Lower lobe of right lung (tissue), 2 donors: Measurements from ENCODE around the gene LAIR2. TPM values are rescaled to one million over a fixed set of nuclear protein-coding genes. Genes with fewer than 3 reads are reported as not detected.

Experiments
- ATAC-seq, 2 donors: fragments of 200-7000 bp; cut with Tn5 transposase; one replicate each; pipeline ENCODE4 v1.9.1; 2020 to 2022; ENCODE audit warnings: mild to moderate bottlenecking in 2 of 2, moderate library complexity in 2 of 2
- DNase-seq: peaks from one replicate; pipeline ENCODE4 v3.0.0-alpha.2; 2020
- H3K27ac ChIP-seq: fragments of 200-600 bp; one replicate; pipeline ENCODE4 v1.8.0; 2022
- H3K27me3 ChIP-seq: fragments of 200-600 bp; one replicate; pipeline ENCODE4 v1.8.0; 2022; ENCODE audit warnings: low read depth
- H3K36me3 ChIP-seq: fragments of 200-600 bp; one replicate; pipeline ENCODE4 v1.8.0; 2022; ENCODE audit warnings: mild to moderate bottlenecking
- H3K4me1 ChIP-seq: fragments of 200-600 bp; one replicate; pipeline ENCODE4 v1.8.0; 2022
- H3K4me3 ChIP-seq: fragments of 200-600 bp; one replicate; pipeline ENCODE4 v1.8.0; 2022; ENCODE audit warnings: mild to moderate bottlenecking
- H3K9me3 ChIP-seq: fragments of 200-600 bp; one replicate; pipeline ENCODE4 v1.8.0; 2022
- CTCF ChIP-seq: fragments of 200-600 bp; IDR thresholded peaks from one replicate; pipeline ENCODE4 v1.8.0; 2022; ENCODE audit warnings: antibody characterized with exemption, mild to moderate bottlenecking
- intact Hi-C: fragments of 100-400 bp; cut with DNase I; formaldehyde crosslinking; loops from one replicate; pipeline ENCODE4 v1.11.0; 2022
- total RNA-seq: library from RNA; stranded (reverse); fragmentation: NEBNext Ultra II Directional; extraction: Animal tissue kit (Norgen Biotek cat#: 25700); gene quantifications from one replicate; pipeline ENCODE4 v1.2.1, GENCODE V29; 2021
- donor health status: DM: no; HTN: yes; CAD: no; lungs with severe emphysema.

The LAIR2 gene
- total RNA-seq, 1 donor from 2014 or later, result 0.95 TPM

GRCh38 chr19:54456423-54457373, 45.9 kb upstream of the LAIR2 start:
- Histone ChIP-seq H3K27ac (no peak overlapping the region), H3K4me1 (peaks cover 38% of the 10 kb centered on the region), H3K27me3 (no peaks in the 10 kb centered on the region), H3K9me3 (no peaks in the 10 kb centered on the region), H3K4me3 (no peak overlapping the region), H3K36me3 (peaks cover 100% of the 10 kb centered on the region)
- DNase-seq (no peak), ATAC-seq (no peak)
- intact Hi-C loops, result no loop called here
- TF ChIP-seq CTCF, result no peak

DNA sequence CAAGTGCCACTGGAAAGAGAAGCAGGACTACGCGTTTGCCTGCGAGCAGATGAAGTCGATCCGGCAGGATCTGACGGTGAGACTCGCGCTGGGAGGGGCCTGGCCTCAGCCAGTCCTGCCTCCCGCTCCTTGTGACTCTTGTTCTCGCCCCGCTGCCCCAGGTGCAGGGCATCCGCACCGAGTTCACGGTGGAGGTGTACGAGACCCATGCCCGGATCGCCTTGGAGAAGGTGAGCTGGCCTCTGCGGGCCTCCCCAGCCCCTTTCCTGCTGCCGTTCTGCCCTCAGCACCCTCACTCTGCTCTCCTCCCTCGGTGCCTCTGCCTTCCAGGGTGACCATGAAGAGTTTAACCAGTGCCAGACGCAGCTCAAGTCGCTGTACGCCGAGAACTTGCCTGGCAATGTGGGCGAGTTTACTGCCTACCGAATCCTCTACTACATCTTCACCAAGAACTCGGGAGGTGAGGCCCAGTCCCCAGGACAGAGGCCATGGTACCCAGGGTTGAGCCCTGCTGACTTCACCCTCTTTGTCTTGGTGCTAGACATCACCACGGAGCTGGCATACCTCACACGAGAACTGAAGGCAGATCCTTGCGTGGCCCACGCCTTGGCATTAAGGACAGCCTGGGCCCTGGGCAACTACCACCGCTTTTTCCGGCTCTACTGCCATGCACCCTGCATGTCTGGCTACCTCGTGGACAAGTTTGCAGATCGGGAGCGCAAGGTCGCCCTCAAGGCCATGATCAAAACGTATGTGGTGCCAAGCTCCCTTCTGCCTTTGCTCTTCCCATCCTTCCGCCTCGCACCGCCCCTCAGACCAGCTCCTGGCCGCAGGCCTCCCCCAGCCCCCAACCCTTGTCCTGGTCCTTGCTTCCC, 44.6 kb upstream of the LAIR2 start:
- no peak for TF ChIP-seq CTCF
- Histone ChIP-seq H3K4me1 (peaks cover 43% of the 10 kb centered on the region), H3K9me3 (no peaks in the 10 kb centered on the region), H3K4me3 (no peak overlapping the region), H3K27ac (no peak overlapping the region), H3K27me3 (no peaks in the 10 kb centered on the region), H3K36me3 (peaks cover 93% of the 10 kb centered on the region)
- no peak for DNase-seq
- intact Hi-C loops, result no loop called here
- no peak for ATAC-seq

- no peaks in the 10 kb centered on the region for H3K9me3 ChIP-seq
- H3K4me3 ChIP-seq, result no peak overlapping the region
- no peak overlapping the region for H3K27ac ChIP-seq
- DNase-seq (no peak), ATAC-seq (no peak)
- TF ChIP-seq CTCF, result no peak
- intact Hi-C loops, result no loop called here
- H3K36me3 ChIP-seq, result peaks cover 85% of the 10 kb centered on the region
- H3K4me1 ChIP-seq, result peaks cover 43% of the 10 kb centered on the region
- no peaks in the 10 kb centered on the region for H3K27me3 ChIP-seq
These were observed 43.9 kb upstream of the LAIR2 start for GRCh38 chr19:54458648-54459281.

- ATAC-seq (no peak), DNase-seq (no peak)
- H3K27me3 ChIP-seq, result no peaks in the 10 kb centered on the region
- no peaks in the 10 kb centered on the region for H3K9me3 ChIP-seq
- intact Hi-C loops, result no loop called here
- no peak for TF ChIP-seq CTCF
- no peak overlapping the region for H3K27ac ChIP-seq
- H3K4me3 ChIP-seq, result no peak overlapping the region
- H3K36me3 ChIP-seq, result peaks cover 78% of the 10 kb centered on the region
- peaks cover 49% of the 10 kb centered on the region for H3K4me1 ChIP-seq
These were observed 43.1 kb upstream of the LAIR2 start for GRCh38 chr19:54459282-54460229.
